ENCODE results near the gene GNLY.

GNLY gene

DNA sequence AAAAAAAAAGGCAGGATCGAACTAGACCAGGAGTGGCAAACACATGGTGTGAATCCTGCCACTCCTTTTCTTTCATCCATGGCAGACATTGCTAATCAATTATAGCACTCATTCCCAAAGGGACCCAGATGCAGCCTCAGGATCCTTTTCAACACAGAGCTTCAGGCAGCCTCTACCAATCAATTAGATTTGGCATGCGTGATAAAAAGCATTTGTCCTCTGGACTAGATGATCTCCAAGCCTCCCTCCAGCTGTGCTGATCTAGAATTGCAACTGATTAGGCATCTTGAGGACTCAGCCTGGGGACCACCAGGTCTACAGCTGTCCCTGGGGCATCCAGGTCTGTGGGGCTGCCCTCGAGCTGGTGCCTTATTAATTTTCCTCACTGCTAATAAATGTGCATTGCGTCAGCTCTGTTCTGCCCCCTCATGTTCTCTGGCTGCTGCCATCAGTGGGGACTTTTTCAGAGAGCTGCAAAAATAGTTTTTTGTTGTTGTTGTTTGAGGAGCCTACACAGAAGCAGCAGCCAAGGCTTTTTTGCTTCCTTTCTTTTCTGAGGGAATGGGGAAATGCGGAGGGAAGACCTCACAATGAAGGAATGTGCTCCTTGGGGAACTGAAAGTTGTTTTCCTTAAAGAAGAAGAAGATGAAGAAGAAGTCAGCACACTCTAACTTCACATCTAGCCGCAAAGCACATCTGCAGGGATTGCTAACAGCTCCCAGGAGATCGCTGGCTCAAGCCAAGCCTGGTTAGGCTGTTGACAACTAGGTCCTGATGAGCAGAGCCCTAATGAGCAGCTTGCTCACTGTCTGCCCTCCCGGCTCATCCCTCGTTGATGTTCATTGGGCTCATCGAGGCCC is 50.8 kb downstream of the GNLY start:
- H3K4me3 ChIP-seq (ENCODE audit: low read depth, low read length, poor library complexity, severe bottlenecking): no peak overlapping the region
- no peaks in the 10 kb centered on the region for H3K9me2 ChIP-seq (ENCODE audit: low read depth, low read length)
- no peak overlapping the region for H3K9ac ChIP-seq (ENCODE audit: low read length)
- no peaks in the 10 kb centered on the region for H4K20me1 ChIP-seq (ENCODE audit: insufficient read depth, low read length)
- no peaks in the 10 kb centered on the region for H3K36me3 ChIP-seq (ENCODE audit: insufficient read depth, low read length)
- H3K4me1 ChIP-seq (ENCODE audit: insufficient read depth, low read length, severe bottlenecking): no peaks in the 10 kb centered on the region
- no peaks in the 10 kb centered on the region for H3K9me3 ChIP-seq (ENCODE audit: low read length)
- H3K27me3 ChIP-seq (ENCODE audit: insufficient read depth, low read length): no peaks in the 10 kb centered on the region; the same call in 1 of the 2 replicates
- H3K27ac ChIP-seq (ENCODE audit: low read depth, low read length, poor library complexity, severe bottlenecking): no peak overlapping the region
- TF ChIP-seq, protein P1, sequence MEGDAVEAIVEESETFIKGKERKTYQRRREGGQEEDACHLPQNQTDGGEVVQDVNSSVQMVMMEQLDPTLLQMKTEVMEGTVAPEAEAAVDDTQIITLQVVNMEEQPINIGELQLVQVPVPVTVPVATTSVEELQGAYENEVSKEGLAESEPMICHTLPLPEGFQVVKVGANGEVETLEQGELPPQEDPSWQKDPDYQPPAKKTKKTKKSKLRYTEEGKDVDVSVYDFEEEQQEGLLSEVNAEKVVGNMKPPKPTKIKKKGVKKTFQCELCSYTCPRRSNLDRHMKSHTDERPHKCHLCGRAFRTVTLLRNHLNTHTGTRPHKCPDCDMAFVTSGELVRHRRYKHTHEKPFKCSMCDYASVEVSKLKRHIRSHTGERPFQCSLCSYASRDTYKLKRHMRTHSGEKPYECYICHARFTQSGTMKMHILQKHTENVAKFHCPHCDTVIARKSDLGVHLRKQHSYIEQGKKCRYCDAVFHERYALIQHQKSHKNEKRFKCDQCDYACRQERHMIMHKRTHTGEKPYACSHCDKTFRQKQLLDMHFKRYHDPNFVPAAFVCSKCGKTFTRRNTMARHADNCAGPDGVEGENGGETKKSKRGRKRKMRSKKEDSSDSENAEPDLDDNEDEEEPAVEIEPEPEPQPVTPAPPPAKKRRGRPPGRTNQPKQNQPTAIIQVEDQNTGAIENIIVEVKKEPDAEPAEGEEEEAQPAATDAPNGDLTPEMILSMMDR (IDR thresholded peaks at IDR 0.05; ENCODE audit: low read length): no peak
- no peak for TF ChIP-seq EZH2 (IDR thresholded peaks at IDR 0.05; ENCODE audit: borderline replicate concordance, low read length)
- H2AFZ ChIP-seq (ENCODE audit: low read length): no peak overlapping the region
- no peaks in the 10 kb centered on the region for H3K79me2 ChIP-seq (ENCODE audit: insufficient read depth, low read length)
- H3K4me2 ChIP-seq (ENCODE audit: low read length): no peak overlapping the region
- no peaks in the 10 kb centered on the region for H3F3A ChIP-seq (ENCODE audit: insufficient read depth, low read length)

GRCh38 chr2:85745619-85746018 is 51.5 kb downstream of the GNLY start:
- Histone ChIP-seq H2AFZ (ENCODE audit: low read length) (no peak overlapping the region), H3K9ac (ENCODE audit: low read length) (no peak overlapping the region), H3K9me2 (ENCODE audit: low read depth, low read length) (no peaks in the 10 kb centered on the region), H3K27ac (ENCODE audit: low read depth, low read length, poor library complexity, severe bottlenecking) (no peak overlapping the region), H3K9me3 (ENCODE audit: low read length) (no peaks in the 10 kb centered on the region), H3K27me3 (ENCODE audit: insufficient read depth, low read length) (no peaks in the 10 kb centered on the region; the same call in 1 of the 2 replicates), H3K4me2 (ENCODE audit: low read length) (no peak overlapping the region), H4K20me1 (ENCODE audit: insufficient read depth, low read length) (no peaks in the 10 kb centered on the region), H3K36me3 (ENCODE audit: insufficient read depth, low read length) (no peaks in the 10 kb centered on the region), H3K79me2 (ENCODE audit: insufficient read depth, low read length) (no peaks in the 10 kb centered on the region), H3K4me1 (ENCODE audit: insufficient read depth, low read length, severe bottlenecking) (no peaks in the 10 kb centered on the region), H3K4me3 (ENCODE audit: low read depth, low read length, poor library complexity, severe bottlenecking) (no peak overlapping the region), H3F3A (ENCODE audit: insufficient read depth, low read length) (no peaks in the 10 kb centered on the region)
- no peak for TF ChIP-seq EZH2 (IDR thresholded peaks at IDR 0.05; ENCODE audit: borderline replicate concordance, low read length)
- TF ChIP-seq, protein P1 (IDR thresholded peaks at IDR 0.05; ENCODE audit: low read length): no peak

- Histone ChIP-seq H3K79me2 (ENCODE audit: insufficient read depth, low read length) (no peaks in the 10 kb centered on the region), H3K4me2 (ENCODE audit: low read length) (no peak overlapping the region), H3K4me1 (ENCODE audit: insufficient read depth, low read length, severe bottlenecking) (no peaks in the 10 kb centered on the region), H3K9ac (ENCODE audit: low read length) (no peak overlapping the region), H3K27me3 (ENCODE audit: insufficient read depth, low read length) (no peaks in the 10 kb centered on the region; the same call in 1 of the 2 replicates), H3K27ac (ENCODE audit: low read depth, low read length, poor library complexity, severe bottlenecking) (no peak overlapping the region), H2AFZ (ENCODE audit: low read length) (no peak overlapping the region), H3K9me2 (ENCODE audit: low read depth, low read length) (no peaks in the 10 kb centered on the region), H3K36me3 (ENCODE audit: insufficient read depth, low read length) (no peaks in the 10 kb centered on the region), H3K4me3 (ENCODE audit: low read depth, low read length, poor library complexity, severe bottlenecking) (no peak overlapping the region), H4K20me1 (ENCODE audit: insufficient read depth, low read length) (no peaks in the 10 kb centered on the region), H3K9me3 (ENCODE audit: low read length) (no peaks in the 10 kb centered on the region), H3F3A (ENCODE audit: insufficient read depth, low read length) (no peaks in the 10 kb centered on the region)
- TF ChIP-seq EZH2 (IDR thresholded peaks at IDR 0.05; ENCODE audit: borderline replicate concordance, low read length): no peak
- TF ChIP-seq, protein P1 (IDR thresholded peaks at IDR 0.05; ENCODE audit: low read length): no peak
Measured at GRCh38 chr2:85746321-85747004, 52.3 kb downstream of the GNLY start.

Data from OCI-LY1 (cell line).